RKO (cell line): ENCODE results near the gene ATP2A3.
A peak's percentile ranks its signal among the peaks of the same experiment; 100 is the strongest.

Experiments used
- DNase-seq: peaks from one replicate; pipeline ENCODE4 v3.0.0-alpha.2; 2016; ENCODE audit warnings: low spot score

ATP2A3 gene

DNA sequence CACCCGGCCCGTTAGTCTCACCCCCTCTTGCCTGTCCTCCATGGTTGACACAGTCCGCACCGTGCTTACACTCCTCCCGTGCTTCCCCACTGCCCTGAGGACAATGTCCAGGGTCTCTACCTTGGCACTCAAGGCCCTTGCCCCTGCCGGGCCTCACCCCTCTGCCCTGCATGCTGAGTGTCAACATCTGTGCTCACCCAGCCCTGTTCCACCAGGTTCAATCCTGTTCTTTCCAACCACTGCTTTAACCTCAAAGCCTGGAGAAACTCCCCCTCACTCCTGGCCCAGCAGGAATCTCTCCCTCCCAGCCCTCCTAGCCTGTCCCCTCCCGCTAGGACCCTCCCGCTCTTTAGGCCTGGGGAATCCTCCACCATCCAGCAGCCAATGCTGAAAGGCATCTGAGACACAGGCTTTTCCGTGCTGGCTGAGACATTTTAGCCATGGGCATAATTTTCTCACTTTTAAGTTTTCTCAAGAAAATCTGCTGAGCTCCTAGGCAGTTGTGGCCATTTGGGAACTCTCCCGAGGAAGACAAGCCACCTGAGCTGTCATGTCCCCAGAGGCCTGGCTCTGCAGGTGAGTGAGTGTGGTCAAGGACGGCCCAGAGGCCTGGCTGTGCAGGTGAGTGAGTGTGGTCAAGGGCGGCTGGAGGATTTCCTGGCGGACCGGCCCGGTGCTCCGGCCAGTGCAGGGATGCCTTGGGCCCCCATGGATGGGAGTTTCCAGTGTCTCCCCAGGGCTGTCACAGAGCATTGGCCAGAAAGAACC, 37.2 kb downstream of the ATP2A3 start:
- no peak for DNase-seq

DNA sequence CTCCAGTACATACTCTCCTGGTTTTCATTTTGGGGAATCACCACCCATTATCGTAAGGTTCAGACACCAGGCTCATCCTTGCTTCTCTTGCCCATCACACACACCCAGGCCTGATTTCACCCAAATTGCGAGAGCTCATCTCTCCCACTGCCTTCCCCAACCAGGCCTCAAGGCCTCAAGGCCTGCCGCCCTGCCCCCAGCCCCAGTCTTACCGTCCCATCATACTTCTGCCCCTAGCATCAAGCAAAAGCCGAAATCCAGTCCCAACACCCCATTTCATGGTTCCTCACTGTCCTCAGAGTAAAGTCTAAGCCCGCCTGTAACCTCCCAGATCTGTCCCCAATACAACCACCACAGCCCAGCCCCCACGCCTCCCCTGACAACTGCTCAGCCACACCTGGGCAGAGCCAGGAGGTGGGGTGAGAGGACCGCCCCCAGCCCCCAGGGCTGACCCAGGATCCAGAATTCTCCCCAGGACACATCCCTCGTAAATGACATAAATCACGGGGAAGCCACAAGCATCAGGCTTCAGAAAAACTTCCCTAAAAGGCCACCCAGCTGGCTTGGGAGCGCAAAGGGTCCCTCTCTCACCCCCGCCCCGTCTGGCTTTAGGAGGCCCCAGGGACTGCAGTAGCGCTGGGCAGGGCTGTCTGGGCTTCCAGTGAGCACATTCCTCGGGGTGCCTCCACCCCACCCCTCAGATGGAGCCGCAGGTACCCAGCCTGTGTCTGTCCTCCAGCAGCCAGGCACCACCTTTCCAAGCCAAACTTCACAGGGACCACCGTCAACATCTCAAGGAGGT, 38.4 kb downstream of the ATP2A3 start:
- DNase-seq, result no peak

DNA sequence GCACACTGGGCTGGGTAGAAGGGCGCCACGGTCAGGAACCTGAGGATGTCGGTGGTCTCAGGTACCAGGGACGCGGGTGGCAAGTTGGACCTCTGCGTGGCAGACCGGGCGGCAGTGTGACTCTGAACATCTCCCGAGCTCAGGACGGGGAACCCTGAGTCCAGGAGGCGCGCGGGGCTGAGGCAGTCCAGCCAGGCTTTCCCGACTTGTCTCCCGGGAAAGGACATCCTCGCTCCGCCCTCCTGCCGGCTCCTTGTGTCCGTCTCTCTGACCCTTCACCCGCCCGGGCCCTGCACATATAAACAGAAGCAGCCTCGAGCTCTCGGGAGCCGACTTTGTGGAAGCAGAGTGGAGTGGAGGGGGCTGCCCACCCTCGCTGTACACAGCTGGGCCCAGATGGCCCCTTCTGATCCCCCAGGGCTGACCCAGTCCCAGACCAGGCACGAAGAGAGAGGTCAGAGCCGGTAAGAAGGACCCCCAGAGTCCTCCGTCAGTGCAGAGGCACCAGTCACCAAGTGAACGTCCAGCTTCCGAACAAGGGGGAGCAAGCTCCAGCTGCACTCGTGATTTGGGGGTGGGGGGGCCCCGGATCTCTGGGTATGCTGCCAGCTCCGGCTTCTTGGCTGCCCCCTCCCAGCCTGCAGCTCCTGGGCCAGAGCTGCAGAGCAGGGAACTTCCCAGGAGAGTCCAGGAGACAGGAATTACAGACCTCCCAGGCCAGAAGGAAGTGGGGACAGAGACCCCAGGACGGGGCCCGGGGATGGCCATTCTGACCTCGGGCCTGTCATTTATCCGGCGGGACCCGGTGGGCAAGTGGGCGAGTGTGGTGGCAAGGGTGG, 39.5 kb downstream of the ATP2A3 start:
- DNase-seq, result no peak

DNA sequence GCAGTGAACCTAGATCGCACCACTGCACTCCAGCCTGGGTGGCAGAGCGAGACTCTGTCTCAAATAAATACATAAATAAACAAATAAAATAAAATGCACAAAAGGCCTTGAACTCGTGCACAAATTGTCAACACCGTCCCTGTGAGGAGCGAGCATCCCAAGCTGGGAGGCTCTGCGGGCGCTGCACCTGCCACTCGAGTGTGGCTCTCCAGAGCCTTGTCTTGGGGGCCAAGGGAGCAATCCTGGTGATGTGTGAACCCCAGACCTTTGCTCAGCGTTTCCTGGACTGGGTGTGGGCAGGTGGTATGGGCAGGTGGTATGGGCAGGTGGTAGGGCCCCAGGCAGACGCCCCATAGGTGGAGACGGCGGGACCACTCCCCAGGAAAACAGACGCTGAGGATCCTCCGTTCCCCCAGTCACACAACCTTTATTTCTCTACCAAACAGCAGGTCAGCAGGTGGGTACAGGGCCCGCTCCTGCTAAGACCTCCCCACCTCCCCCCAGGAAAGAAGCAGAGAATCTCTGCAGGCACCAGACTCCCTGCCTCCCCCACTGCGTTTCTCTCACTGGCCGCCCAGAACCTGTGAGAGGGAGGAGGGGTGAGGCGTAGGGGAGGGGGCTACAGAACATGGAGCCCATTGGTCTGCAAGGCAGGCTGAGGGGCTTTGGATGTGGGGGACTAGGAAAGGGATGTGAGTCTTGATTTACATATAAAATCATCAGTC, 40.6 kb downstream of the ATP2A3 start:
- DNase-seq, result no peak

DNA sequence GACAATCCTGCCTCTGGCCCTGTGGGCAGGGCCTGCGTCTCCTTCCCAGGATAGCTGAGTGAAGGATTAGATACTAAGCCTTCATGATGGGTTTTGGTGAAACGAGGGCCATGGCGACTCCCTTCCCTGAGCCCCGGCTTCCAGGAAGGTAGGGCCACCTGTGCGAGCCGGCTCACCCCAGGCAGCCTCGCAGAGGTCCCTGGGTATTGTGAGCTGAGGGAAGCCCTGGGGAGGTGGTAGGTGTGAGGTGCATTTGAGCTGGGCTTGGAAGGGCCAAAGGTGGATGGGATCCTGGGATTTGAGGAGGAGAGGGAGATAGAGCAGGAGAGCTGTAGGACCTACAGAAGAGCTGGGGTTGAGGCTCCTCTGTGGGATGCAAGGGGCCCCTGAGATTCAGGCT, 41.5 kb downstream of the ATP2A3 start:
- no peak for DNase-seq

DNA sequence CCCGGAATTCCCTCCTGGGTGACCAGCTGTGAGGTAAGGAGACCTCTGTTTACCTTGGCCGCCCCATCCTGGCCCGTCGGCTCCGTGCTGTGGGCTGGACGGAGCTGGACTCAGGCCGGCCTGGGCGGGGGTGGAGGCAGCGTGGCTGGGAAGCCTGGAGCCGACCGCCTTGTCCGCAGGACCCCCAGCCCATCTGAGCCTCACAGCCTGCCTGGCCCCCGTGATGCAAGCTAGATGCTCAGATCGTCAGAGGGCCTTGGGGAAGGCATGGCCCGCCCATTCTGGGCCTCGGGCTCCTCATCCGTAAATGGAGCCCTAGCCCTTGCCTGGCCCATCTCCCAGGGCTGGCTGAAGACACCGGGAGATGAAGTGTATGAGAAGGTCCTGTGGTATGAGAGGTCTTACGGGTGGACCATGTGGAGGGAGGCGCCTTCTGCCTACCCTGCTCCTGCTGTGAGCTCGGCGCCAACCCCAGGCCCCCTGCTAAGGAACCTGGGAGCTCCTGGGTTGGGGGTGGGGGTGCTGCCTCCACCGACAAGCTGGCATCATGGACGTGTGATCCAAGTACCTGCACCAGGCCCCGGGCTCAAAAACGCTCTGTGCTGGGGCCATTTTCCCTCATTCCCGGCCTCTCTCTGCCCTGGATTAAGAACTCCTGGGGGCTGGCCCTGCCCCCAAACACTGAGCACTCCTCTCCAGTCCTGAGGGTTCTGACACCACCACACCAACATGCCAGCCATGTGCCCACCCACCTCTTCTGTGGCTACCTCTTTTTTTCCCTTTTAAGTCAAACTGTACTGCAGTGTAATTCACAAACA, 42.5 kb downstream of the ATP2A3 start:
- DNase-seq, result no peak

DNA sequence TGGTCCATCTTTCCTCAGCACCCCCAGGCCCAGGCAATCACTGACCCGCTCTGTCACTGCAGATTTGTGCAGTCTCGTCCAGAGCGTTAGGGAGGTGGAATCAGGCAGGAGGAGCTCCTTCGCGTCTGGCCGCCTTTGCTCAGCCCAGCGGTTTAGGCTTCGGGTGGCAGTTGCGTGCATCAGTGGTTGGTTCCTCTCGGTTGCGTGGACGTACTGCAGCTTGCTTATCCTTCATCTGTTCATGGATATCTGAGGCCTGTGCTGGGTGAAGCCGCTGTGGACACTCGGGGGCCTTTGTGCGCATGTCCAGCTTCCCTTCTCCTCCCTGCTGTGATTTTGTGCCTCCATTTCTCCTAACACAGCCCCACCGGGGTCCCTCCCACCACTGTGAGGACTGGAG, 43.2 kb downstream of the ATP2A3 start:
- DNase-seq, result no peak

DNA sequence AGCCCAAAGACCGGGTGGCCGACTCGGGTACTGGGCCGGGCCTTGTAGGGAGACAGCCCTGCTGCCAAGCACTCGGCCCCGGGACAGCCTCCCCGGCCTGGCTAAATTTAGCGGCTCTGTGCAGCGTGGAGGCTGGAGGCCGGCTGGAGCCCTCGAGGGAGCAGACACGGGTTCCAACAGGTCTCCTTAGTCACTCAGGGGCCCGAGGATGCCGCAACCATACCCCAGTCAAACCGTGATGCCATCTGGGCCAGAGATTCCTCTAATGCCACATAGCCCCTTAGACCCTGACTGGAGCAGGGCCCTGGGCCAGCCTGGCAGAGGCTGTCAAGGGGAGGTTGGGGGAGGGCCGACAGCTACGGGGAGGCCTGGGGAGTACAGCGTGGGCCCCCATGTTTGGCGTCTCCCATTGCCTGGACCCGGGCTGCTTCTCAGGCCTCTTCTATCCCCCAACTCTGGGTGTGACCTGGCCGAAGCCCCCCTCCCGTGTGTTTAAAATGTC, 45.1 kb downstream of the ATP2A3 start:
- no peak for DNase-seq

DNA sequence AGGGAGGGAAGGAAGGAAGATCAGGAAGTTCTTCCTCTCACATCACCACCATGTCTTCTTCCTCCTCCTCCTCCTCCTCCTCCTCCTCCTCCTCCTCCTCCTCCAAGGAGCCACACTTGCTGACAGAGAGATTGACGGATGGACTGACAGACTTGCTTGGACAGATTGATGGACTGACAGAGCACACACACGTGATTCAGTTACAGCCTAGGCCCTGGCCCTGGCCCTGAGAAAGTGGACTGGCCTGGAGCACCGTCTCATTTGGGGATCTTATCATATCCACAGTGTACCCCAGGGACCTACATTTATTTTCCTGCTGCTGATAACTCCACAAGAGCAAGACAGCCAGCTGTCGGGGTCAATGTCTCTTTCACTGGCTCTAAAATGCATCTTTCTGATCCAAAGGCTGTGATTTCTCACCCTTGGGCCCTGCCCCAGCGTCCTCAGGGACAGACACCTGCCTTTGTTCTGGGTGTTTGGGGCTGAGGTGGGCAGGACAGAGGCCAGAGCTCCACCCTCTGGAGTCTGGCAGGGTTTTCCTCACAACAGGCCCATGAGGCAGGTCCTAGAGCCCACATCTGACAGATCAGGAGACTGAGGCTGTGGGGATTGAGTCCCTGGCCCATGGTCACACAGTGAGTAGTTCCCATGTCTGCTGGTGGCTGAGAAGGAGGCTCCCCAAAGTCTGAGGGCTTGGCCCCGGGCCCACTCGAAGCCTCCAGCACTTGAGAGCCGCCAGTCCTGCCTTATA, 45.7 kb downstream of the ATP2A3 start:
- no peak for DNase-seq

DNA sequence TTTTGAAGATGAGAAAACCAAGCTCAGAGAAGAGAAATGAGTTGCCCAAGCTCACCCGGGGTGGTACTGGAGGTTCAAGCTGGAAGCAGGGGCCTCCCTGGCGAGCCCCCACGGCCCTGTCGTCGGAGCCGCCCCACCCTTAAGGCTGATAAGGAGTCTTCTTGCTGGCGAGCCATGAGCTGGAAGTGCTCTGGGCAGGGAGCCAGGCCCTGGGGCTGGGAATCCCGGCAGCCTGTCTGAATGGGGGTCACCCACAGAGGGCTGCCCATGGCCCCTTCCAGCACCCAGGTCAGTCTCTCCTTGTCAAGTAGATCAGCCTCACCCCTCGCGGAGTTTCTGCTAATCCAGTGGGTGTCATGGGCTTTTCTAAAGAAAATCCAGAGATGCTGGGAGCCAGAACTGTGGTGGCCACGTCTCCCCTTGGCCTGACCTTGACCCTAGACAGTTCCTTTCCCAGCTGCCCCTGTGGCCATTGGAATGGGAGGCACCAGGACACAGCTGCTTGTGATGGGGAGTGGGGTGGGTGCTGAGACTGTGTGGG, 46.8 kb downstream of the ATP2A3 start:
- DNase-seq, result no peak

DNA sequence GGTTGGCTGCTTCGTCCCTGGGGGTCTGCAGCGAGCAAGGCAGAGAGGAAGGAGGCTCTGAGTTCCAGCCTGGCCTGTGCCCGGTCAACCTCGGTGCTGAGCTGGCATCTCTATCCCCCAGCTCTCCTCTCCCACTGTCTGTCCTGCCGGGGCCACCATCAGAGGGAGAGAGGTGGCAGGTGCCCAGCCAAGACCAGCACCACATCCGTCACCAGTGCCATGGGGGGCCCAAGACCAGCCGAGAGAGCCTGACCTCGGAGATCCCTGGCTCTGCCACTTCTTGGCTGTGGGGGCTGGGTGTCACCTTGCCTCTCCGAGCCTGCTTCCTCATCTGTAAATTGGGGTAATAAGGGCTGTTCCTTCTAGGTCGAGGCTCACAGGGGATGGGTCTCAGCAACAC, 47.4 kb downstream of the ATP2A3 start:
- DNase-seq, result no peak

DNA sequence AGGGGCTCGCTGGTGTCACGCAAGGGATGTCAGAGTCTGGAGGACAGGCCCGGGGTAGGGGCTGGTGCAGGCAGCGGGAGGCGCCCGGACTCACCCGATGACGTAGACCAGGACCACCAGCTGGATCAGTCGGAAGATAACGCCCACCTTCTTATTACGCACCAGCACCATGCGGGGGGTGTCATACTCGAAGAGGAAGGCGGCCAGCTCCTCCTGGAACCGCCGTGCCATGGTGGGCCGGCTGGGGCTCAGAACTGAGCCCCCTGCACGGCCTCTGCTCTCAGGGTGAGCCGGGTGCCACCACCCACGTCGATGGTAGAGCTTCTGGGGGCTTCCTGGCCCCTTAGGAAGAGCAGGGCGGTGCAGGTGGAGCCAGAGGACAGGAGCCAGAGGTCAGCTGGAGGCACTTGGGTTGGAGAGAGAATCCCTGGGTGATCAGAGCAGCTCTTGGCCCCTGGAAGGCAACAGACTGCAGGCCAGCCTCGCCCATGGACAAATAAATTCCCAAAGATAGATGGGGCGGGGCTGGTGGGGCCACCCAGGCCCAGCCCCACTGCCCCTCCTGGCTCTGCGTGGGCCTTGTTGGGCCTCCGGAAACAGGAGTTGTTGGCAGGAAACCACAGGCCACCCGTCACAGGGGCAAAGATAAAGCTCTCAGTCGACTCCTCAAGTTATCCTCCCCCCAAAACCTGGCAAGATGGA, 48.1 kb downstream of the ATP2A3 start, which contains the start of gene P2RX1:
TSS of gene P2RX1 (minus strand) at position 471 of the 702 bp plus-strand sequence. CDS start at position 231, 240 bp downstream.
- DNase-seq, result no peak

DNA sequence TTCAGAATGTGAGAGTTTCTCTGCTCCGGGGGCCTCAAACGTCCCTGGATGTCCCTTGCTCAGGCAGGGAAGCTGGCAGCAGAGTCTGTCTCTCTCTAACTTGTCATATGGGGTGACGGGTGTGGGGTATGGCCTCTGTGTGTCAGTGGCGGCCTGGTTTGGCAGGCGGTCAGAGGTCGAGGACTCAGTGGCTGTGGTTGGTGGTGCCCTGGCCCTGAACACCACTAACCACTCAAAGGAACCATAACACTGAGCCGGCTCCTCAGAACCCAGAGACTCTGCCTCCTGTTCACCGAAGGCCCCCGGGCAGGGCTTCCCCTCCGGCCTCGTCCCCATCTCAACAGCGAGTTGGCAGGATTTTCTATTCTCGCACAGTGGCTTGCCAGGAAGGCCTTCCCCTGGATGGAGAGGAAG, 48.6 kb downstream of the ATP2A3 start:
- DNase-seq, result no peak

DNA sequence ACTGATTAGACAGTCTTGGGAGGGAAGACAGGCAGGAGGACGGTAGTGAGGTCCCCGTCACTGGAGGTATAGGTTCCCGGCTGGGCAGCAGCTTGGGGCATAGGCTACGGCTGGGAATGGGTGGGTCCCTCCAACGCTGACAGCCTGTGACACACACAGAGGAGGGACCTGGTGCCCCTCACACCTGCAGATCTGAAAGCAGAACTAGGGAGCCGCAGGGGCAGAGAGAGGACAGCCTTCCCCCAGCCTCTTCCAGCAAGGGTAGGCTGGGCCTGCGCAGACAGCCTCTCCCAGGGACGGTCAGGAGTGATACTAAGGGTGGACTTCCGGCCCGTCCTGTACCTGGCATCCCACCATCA, 49.9 kb downstream of the ATP2A3 start:
- DNase-seq, result no peak

DNA sequence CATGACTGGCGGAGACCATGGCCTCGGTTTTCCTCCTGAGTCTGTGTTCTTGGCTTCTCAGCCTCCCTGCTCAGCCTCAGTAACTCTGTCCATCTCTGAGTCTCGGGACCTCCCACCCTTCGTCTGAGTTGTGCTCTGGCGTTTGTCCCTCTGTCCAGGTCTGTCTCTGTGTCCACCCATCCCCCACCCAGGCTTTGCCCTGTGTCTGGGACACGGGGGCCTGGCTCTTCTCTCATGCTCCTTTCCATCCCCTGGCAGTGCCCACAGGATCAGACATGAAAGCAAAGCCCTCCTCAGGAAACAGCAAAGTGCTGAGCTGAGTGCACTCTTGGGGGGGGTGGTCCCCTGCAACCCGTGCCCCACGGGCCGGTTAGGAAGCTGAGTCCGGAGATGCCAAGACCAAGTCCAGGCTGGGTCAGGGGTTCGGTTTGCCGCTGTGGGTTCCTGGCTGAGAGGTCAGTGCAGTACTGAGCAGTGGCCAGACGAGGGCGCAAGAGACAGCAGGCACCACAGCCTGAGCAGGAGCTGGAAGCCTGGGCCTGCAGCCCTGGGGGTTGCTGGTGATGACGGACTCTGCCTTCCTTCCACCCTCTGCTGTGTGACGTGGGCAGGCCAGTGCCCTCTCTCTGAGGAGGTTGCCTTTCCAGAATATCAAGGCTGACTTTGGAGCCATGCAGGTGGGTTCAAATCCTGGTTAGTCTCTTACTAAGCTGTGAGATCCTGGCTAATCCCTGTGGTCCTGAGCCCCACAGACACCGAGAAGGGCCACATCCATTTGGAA, 50.5 kb downstream of the ATP2A3 start:
- DNase-seq, result peak; percentile 68

DNA sequence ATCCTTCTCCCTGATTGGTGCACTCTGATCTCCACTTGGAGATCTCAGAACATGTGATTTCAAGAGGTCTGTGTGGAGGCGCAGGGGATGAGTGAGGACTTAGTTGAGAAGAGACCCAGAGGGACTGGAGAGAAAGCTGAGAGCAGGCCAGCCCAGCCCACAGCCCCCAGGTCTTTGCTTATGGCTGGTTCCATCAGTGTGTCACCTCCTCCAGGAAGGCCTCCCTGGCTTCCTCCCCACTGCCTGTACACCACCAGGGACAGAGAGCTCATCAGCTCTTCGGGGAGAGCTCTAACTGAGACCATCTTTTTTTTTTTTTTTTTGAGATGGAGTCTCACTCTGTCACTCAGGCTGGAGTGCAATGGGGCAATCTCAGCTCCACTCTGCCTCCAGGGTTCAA, 51.4 kb downstream of the ATP2A3 start:
- no peak for DNase-seq

DNA sequence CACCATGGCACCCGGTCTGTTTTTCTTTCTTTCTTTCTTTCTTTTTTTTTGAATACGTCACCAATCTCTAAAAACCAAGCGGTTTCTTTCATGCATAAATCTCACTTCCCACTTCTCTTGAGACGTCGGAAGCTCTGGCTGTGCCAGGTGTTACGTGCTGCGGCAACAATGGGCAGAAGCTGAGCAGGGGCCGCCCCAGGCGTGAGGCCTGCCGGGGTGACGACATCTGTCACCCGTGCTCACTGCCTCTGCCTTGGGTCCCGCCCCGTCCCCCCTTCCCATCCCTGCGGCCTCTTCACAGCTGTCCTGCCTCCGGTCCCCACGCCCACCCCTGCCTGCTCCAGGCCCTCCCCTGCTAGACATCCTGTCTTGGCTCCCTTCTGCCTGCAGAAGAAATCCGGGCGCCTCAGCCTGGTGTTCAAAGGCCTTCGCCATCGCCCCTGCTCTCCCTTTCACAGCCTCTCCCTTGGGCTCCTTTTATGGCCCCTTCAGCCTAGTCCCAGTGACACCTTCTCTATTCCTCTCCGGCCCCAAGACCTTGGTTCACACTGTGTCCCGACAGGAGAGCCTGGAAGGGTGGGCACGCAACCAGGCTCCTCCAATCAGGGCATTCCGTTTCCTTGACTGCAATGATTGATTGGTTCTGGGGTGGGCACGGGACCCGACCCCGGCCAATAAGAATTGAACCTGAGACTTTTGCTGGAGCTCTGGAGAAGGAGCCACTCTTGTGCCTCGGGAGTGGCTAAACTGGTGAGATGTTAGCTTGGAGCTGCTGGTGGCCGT, 52.8 kb downstream of the ATP2A3 start:
- DNase-seq, result no peak
